Stimulated activated CD4-positive, alpha-beta T cell treated with anti-CD3 and anti-CD28 coated beads, Interleukin-4, amount 100 ng/mL, for 48 hours (primary cell): ENCODE results near the gene NCK2.
"Not testable (repeated sequence)": the region's sequence is repeated elsewhere in the genome, so short reads cannot be mapped to it uniquely, and the experiment has no call there.

Experiments
- DNase-seq, 2 donors: peaks; one replicate each; pipeline ENCODE4 v3.0.0-alpha.2; 2020; ENCODE audit warnings: low read depth in 2 of 2

NCK2 gene

GRCh38 chr2:105889046-105889445 lies 144.3 kb downstream of the NCK2 start:
- DNase-seq = no peak

GRCh38 chr2:105890111-105890510 lies 145.4 kb downstream of the NCK2 start:
- no peak for DNase-seq

GRCh38 chr2:105890856-105891255 lies 146.1 kb downstream of the NCK2 start:
- no peak for DNase-seq

- no peak for DNase-seq
Measured at GRCh38 chr2:105893011-105893995, 148.6 kb downstream of the NCK2 start.

- no peak for DNase-seq
Measured at GRCh38 chr2:105894327-105894944, 149.7 kb downstream of the NCK2 start.

GRCh38 chr2:105895990-105896764 lies 151.5 kb downstream of the NCK2 start:
- DNase-seq = no peak

GRCh38 chr2:105896765-105897163 lies 152.1 kb downstream of the NCK2 start:
- DNase-seq = no peak

- not testable (repeated sequence) for DNase-seq
Measured at GRCh38 chr2:105897694-105898093, 153.0 kb downstream of the NCK2 start.

- no peak for DNase-seq
Measured at GRCh38 chr2:105903051-105903674, 158.5 kb downstream of the NCK2 start.

GRCh38 chr2:105904938-105905337 lies 160.2 kb downstream of the NCK2 start:
- DNase-seq = no peak

- no peak for DNase-seq
Measured at GRCh38 chr2:105906481-105906880, 161.8 kb downstream of the NCK2 start.

GRCh38 chr2:105907184-105907583 lies 162.5 kb downstream of the NCK2 start:
- DNase-seq = no peak

- DNase-seq = no peak
Measured at GRCh38 chr2:105909215-105909614, 164.5 kb downstream of the NCK2 start.

- no peak for DNase-seq
Measured at GRCh38 chr2:105910497-105911238, 166.0 kb downstream of the NCK2 start.

GRCh38 chr2:105911425-105911824 lies 166.7 kb downstream of the NCK2 start:
- no peak for DNase-seq

GRCh38 chr2:105912081-105912480 lies 167.4 kb downstream of the NCK2 start:
- DNase-seq = no peak

- DNase-seq = no peak
Measured at GRCh38 chr2:105915005-105915558, 170.4 kb downstream of the NCK2 start.

- DNase-seq = no peak
Measured at GRCh38 chr2:105917226-105917625, 172.5 kb downstream of the NCK2 start.

- no peak for DNase-seq
Measured at GRCh38 chr2:105917688-105918087, 173.0 kb downstream of the NCK2 start.

- DNase-seq = no peak
Measured at GRCh38 chr2:105919191-105919811, 174.6 kb downstream of the NCK2 start.
